ENCODE measurements around the gene RAB36.

The RAB36 gene

GRCh38 chr22:23187211-23187610, 41.9 kb downstream of the RAB36 start:
- TF ChIP-seq MAX (IDR thresholded peaks at IDR 0.05; ENCODE audit: low read depth, low read length) (no peak), POLR2A (IDR thresholded peaks at IDR 0.05; ENCODE audit: extremely low read depth, insufficient read length) (no peak), CTCF (IDR thresholded peaks at IDR 0.05; ENCODE audit: low read depth, low read length) (no peak), MYC (IDR thresholded peaks at IDR 0.05; ENCODE audit: low read depth, low read length) (no peak)
- H3K4me3 ChIP-seq (ENCODE audit: low read depth, low read length): no peak overlapping the region
- no peak for DNase-seq (ENCODE audit: low read depth)

GRCh38 chr22:23187871-23188700, 42.8 kb downstream of the RAB36 start:
- TF ChIP-seq MYC (IDR thresholded peaks at IDR 0.05; ENCODE audit: low read depth, low read length) (no peak), MAX (IDR thresholded peaks at IDR 0.05; ENCODE audit: low read depth, low read length) (no peak), POLR2A (IDR thresholded peaks at IDR 0.05; ENCODE audit: extremely low read depth, insufficient read length) (no peak), CTCF (IDR thresholded peaks at IDR 0.05; ENCODE audit: low read depth, low read length) (no peak)
- H3K4me3 ChIP-seq (ENCODE audit: low read depth, low read length): no peak overlapping the region
- no peak for DNase-seq (ENCODE audit: low read depth)

GRCh38 chr22:23190526-23190925, 45.2 kb downstream of the RAB36 start:
- TF ChIP-seq MYC (IDR thresholded peaks at IDR 0.05; ENCODE audit: low read depth, low read length) (no peak), CTCF (IDR thresholded peaks at IDR 0.05; ENCODE audit: low read depth, low read length) (no peak), POLR2A (IDR thresholded peaks at IDR 0.05; ENCODE audit: extremely low read depth, insufficient read length) (no peak), MAX (IDR thresholded peaks at IDR 0.05; ENCODE audit: low read depth, low read length) (no peak)
- no peak for DNase-seq (ENCODE audit: low read depth)
- H3K4me3 ChIP-seq (ENCODE audit: low read depth, low read length): no peak overlapping the region

GRCh38 chr22:23192133-23192532, 46.9 kb downstream of the RAB36 start:
- H3K4me3 ChIP-seq (ENCODE audit: low read depth, low read length): no peak overlapping the region
- DNase-seq (ENCODE audit: low read depth): no peak
- TF ChIP-seq MYC (IDR thresholded peaks at IDR 0.05; ENCODE audit: low read depth, low read length) (no peak), MAX (IDR thresholded peaks at IDR 0.05; ENCODE audit: low read depth, low read length) (no peak), CTCF (IDR thresholded peaks at IDR 0.05; ENCODE audit: low read depth, low read length) (no peak), POLR2A (IDR thresholded peaks at IDR 0.05; ENCODE audit: extremely low read depth, insufficient read length) (no peak)

GRCh38 chr22:23192558-23192957, 47.3 kb downstream of the RAB36 start:
- H3K4me3 ChIP-seq (ENCODE audit: low read depth, low read length): no peak overlapping the region
- TF ChIP-seq MAX (IDR thresholded peaks at IDR 0.05; ENCODE audit: low read depth, low read length) (no peak), POLR2A (IDR thresholded peaks at IDR 0.05; ENCODE audit: extremely low read depth, insufficient read length) (no peak)
- no peak for DNase-seq (ENCODE audit: low read depth)

- DNase-seq (ENCODE audit: low read depth): no peak
- no peak overlapping the region for H3K4me3 ChIP-seq (ENCODE audit: low read depth, low read length)
- no peak for TF ChIP-seq CTCF (IDR thresholded peaks at IDR 0.05; ENCODE audit: low read depth, low read length)
- TF ChIP-seq MAX (IDR thresholded peaks at IDR 0.05; ENCODE audit: low read depth, low read length): no peak
- no peak for TF ChIP-seq MYC (IDR thresholded peaks at IDR 0.05; ENCODE audit: low read depth, low read length)
- no peak for TF ChIP-seq POLR2A (IDR thresholded peaks at IDR 0.05; ENCODE audit: extremely low read depth, insufficient read length)
These were observed 48.0 kb downstream of the RAB36 start for GRCh38 chr22:23193196-23193827.
